Cardiac septum (tissue), 1 donor: ENCODE measurements around the gene PTPRS. TPM values are rescaled to one million over a fixed set of nuclear protein-coding genes. Genes with fewer than 3 reads are reported as not detected.

ENCODE experiments used
- DNase-seq: peaks from one replicate; pipeline ENCODE4 v3.0.0-alpha.2; 2020; ENCODE audit warnings: low spot score
- intact Hi-C: fragments of 100-400 bp; cut with DNase I; formaldehyde crosslinking; loops from one replicate; pipeline ENCODE4 v1.14.0; 2022
- total RNA-seq: library from RNA; stranded (reverse); fragmentation: NEBNext Ultra II Directional; extraction: Animal tissue kit (Norgen Biotek cat#: 25700); gene quantifications from one replicate; pipeline ENCODE4 v1.2.1, GENCODE V29; 2021
- donor health status: DM: no; HTN: no; CAD: no.

The PTPRS gene
- total RNA-seq, 1 donor from 2014 or later: 37.5 TPM

- intact Hi-C loops: no loop called here
- no peak for DNase-seq
Measured at GRCh38 chr19:5292822-5293611, 47.6 kb downstream of the PTPRS start.

GRCh38 chr19:5292453-5292821 is 48.2 kb downstream of the PTPRS start:
- intact Hi-C loops: no loop called here
- DNase-seq: no peak

- DNase-seq: no peak
- intact Hi-C loops: no loop called here
Measured at GRCh38 chr19:5291588-5292193, 48.9 kb downstream of the PTPRS start.

Other genes starting within 250 kb of the PTPRS start
- gene ZNRF4, start 114.6 kb upstream of the PTPRS start, total RNA-seq: not detected
- 0.16 TPM for gene TINCR, start 227.1 kb upstream of the PTPRS start, total RNA-seq